Activated B cell treated with CpG ODN at 0.5 μM for 24 hours (primary cell): ENCODE data around the gene LMBRD2. TPM values are rescaled to one million over a fixed set of nuclear protein-coding genes. Genes with fewer than 3 reads are reported as not detected.

Source experiments
- ATAC-seq: fragments of 200-7000 bp; cut with Tn5 transposase; one replicate; pipeline ENCODE4 v1.10.0; 2021; ENCODE audit warnings: low read depth, mild to moderate bottlenecking, moderate library complexity
- CTCF ChIA-PET: fragments of 350-600 bp; sonication (Branson Sonifier 250); formaldehyde crosslinking; loops from one replicate; lab custom pipeline; 2021; ENCODE audit warnings: antibody characterized with exemption; lab: Charles Lee
- POLR2A ChIA-PET: fragments of 350-600 bp; sonication (Branson Sonifier 250); formaldehyde crosslinking; loops from one replicate; lab custom pipeline; 2021; ENCODE audit warnings: antibody characterized with exemption; lab: Charles Lee
- DNase-seq: peaks from one replicate; pipeline ENCODE4 v3.0.0; 2022
- H3K27ac Mint-ChIP-seq: one replicate; pipeline ENCODE4 v1.8.0; 2020; ENCODE audit warnings: mixed read lengths
- H3K27me3 Mint-ChIP-seq: one replicate; pipeline ENCODE4 v1.8.0; 2021; ENCODE audit warnings: mixed read lengths
- H3K36me3 Mint-ChIP-seq: one replicate; pipeline ENCODE4 v1.8.0; 2021; ENCODE audit warnings: low read depth, mixed read lengths
- H3K4me1 Mint-ChIP-seq: one replicate; pipeline ENCODE4 v1.8.0; 2021; ENCODE audit warnings: mixed read lengths
- H3K4me3 Mint-ChIP-seq: one replicate; pipeline ENCODE4 v1.8.0; 2020; ENCODE audit warnings: mild to moderate bottlenecking, mixed read lengths
- H3K9me3 Mint-ChIP-seq: one replicate; pipeline ENCODE4 v1.8.0; 2020; ENCODE audit warnings: mixed read lengths
- intact Hi-C: fragments of 100-400 bp; cut with micrococcal nuclease; formaldehyde crosslinking; loops from one replicate; pipeline ENCODE4 v1.15.1; 2024
- total RNA-seq: library from RNA; stranded (reverse); gene quantifications from 2 replicates; pipeline ENCODE4 v1.2.3, GENCODE V29; 2022
- TF ChIP-seq, protein P1 (sequence below): fragments of 200-600 bp; IDR thresholded peaks from one replicate; pipeline ENCODE4 v1.8.0; 2022; ENCODE audit warnings: antibody characterized with exemption, mild to moderate bottlenecking

Gene LMBRD2
- total RNA-seq, 1 donor from 2014 or later = 8.9 TPM

DNA sequence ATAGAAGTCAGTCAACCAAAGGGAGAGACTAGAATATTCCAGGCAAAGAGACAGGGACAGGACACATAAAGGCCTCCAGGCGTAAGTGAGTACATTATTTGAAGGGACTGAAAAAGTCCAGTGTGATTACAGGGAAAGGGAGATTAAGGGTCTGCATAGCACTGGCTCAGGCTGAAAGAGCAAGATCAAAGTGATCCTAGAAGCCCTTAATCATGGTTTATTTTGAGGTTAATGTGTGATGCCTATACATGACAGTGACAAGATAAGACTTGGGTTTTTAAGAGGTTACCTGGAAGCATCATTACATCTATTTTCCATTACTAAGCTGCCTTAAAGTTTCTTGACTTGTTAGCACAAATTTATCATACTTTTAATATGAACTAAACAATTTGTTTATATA, 25.8 kb downstream of the LMBRD2 start:
- H3K36me3 Mint-ChIP-seq = peaks cover 52% of the 10 kb centered on the region

DNA sequence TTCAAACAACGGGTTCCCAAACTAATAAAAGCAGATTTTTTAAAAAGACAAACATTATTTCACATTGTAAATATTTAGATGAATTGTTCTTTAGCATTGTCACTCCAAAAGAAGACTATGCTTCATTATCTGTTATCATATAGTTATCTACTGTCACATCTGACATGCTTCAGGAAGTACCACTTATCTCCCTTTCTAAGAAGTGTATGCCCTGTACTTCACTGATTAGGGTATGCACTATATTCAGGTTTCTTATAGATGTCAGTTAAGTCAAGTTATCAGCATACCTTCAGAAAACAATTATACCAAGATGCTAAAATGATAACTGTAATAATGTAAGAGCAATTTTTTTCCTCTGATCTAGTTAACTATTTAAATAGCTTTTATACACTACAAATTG, 40.4 kb downstream of the LMBRD2 start:
- CTCF ChIA-PET = no interaction called here
- no peak overlapping the region for H3K4me3 Mint-ChIP-seq

More for the DNA sequence above, 25.8 kb downstream of the LMBRD2 start:
- Mint-ChIP-seq H3K4me3 (no peak overlapping the region), H3K27ac (no peak overlapping the region), H3K9me3 (peaks cover 13% of the 10 kb centered on the region), H3K27me3 (no peaks in the 10 kb centered on the region), H3K4me1 (no peaks in the 10 kb centered on the region)
- ChIA-PET CTCF (no interaction called here), POLR2A (no interaction called here)
- no peak for ATAC-seq
- TF ChIP-seq, protein P1, sequence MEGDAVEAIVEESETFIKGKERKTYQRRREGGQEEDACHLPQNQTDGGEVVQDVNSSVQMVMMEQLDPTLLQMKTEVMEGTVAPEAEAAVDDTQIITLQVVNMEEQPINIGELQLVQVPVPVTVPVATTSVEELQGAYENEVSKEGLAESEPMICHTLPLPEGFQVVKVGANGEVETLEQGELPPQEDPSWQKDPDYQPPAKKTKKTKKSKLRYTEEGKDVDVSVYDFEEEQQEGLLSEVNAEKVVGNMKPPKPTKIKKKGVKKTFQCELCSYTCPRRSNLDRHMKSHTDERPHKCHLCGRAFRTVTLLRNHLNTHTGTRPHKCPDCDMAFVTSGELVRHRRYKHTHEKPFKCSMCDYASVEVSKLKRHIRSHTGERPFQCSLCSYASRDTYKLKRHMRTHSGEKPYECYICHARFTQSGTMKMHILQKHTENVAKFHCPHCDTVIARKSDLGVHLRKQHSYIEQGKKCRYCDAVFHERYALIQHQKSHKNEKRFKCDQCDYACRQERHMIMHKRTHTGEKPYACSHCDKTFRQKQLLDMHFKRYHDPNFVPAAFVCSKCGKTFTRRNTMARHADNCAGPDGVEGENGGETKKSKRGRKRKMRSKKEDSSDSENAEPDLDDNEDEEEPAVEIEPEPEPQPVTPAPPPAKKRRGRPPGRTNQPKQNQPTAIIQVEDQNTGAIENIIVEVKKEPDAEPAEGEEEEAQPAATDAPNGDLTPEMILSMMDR = no peak
- DNase-seq = no peak
- intact Hi-C loops = no loop called here

DNA sequence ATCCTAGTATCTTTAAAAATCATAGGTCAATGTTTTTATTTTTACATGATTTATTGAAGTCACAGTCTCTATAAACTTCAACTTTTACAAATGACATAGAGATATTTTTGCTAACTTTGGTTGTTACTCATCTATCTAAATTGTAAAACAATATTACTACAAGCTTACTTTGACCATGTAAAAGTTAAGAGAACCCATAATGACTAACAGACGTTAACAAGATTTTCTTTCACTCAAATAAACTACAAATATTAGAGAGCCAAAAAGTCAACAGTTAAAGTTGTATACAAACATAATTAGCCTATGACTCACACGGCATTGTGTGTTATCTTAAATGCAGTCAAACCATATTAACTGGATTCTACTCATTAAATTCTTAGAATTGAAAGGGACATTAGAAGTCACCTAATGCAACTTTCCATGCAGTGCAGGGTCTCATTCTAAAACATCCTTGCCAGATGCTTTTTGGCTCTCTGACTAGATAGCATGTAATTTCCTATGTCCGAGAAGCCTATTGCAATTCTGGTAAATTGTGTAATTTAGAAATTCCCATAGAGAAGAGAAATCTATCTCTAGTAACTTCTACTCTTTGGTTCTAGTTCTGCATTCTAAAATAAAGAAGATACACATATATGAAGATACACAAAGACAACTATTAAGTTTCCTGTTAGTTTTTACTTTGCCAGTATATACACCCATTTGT, 42.8 kb downstream of the LMBRD2 start:
- DNase-seq = no peak
- Mint-ChIP-seq H3K4me3 (no peak overlapping the region), H3K36me3 (peaks cover 72% of the 10 kb centered on the region), H3K4me1 (no peaks in the 10 kb centered on the region), H3K27me3 (no peaks in the 10 kb centered on the region), H3K9me3 (no peaks in the 10 kb centered on the region), H3K27ac (no peak overlapping the region)
- ChIA-PET CTCF (no interaction called here), POLR2A (no interaction called here)
- intact Hi-C loops = no loop called here
- TF ChIP-seq, protein P1 = no peak
- no peak for ATAC-seq

More for the DNA sequence above, 40.4 kb downstream of the LMBRD2 start:
- Mint-ChIP-seq H3K27me3 (no peaks in the 10 kb centered on the region), H3K9me3 (no peaks in the 10 kb centered on the region), H3K27ac (no peak overlapping the region), H3K36me3 (peaks cover 71% of the 10 kb centered on the region), H3K4me1 (no peaks in the 10 kb centered on the region)
- intact Hi-C loops = no loop called here
- ATAC-seq (no peak), DNase-seq (no peak)
- TF ChIP-seq, protein P1 = no peak
- POLR2A ChIA-PET = no interaction called here

DNA sequence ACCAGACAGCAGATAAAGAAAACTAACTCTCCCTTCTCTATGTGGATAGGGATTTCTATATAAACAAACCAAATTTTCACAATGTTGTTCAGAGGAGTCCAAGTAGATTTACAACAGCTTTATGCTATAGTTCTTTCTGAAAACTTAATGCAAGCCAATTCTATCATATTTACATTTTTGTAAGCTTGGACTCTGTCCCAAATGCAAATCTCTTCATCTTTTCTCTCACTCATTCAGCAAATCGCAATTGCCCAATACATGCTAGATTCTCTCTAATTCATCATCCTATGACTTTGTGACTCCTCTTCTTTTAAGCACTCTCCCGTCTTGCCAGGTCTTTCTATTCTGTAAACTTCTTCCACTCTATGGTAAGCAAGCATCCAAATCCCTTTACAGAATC, 45.9 kb downstream of the LMBRD2 start:
- H3K36me3 Mint-ChIP-seq = peaks cover 58% of the 10 kb centered on the region
- H3K4me1 Mint-ChIP-seq = no peaks in the 10 kb centered on the region
- no peaks in the 10 kb centered on the region for H3K27me3 Mint-ChIP-seq
- no peak for DNase-seq
- no peak overlapping the region for H3K27ac Mint-ChIP-seq
- intact Hi-C loops = no loop called here
- POLR2A ChIA-PET = no interaction called here
- no peak overlapping the region for H3K4me3 Mint-ChIP-seq
- no peaks in the 10 kb centered on the region for H3K9me3 Mint-ChIP-seq
- TF ChIP-seq, protein P1 = no peak
- no peak for ATAC-seq
- CTCF ChIA-PET = no interaction called here

DNA sequence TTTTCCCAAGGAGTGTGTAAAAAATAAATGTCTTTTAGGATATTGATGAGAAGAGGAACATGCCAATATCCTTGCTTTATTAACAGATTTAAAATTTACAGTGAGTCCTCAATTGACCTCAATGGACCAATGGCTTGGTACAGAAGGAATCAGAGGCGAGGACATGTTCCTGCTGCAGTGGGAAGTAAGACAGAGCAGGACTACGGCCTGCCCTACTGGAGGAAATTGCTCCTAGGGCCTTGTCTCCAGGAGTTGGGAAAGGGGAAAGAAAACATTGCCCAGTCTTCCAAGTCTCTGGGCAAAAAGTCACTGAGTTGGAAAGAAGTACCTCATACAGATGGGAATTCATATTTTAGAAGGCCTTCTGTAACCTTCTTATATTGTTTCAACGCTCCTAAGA, 51.9 kb downstream of the LMBRD2 start:
- TF ChIP-seq, protein P1 = no peak
- intact Hi-C loops = no loop called here
- ATAC-seq = no peak
- Mint-ChIP-seq H3K4me1 (no peaks in the 10 kb centered on the region), H3K27ac (no peak overlapping the region), H3K36me3 (peaks cover 17% of the 10 kb centered on the region), H3K27me3 (no peaks in the 10 kb centered on the region), H3K9me3 (no peaks in the 10 kb centered on the region), H3K4me3 (no peak overlapping the region)
- ChIA-PET CTCF (no interaction called here), POLR2A (no interaction called here)
- no peak for DNase-seq
